Measurements from ENCODE around the gene MYO5B.

DNA sequence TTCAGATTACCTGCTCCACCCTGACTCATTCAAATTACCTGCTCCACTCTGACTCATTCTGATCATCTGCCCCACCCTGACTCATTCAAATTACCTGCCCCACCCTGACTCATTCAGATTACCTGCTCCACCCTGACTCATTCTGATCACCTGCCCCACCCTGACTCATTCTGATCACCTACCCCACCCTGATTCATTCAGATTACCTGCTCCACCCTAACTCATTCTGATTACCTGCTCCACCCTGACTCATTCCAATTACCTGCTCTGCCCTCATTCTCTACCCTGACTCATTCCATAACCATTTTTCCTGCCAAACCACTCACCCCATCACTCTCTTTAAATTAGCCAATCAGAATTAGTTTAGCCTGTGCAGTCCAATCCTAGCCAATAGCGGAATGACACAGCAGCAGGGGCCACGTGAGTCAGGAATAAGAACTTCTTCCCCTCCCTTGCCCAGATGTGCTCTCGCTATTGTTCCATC, 45.2 kb upstream of the MYO5B start:
- TF ChIP-seq, protein P1, sequence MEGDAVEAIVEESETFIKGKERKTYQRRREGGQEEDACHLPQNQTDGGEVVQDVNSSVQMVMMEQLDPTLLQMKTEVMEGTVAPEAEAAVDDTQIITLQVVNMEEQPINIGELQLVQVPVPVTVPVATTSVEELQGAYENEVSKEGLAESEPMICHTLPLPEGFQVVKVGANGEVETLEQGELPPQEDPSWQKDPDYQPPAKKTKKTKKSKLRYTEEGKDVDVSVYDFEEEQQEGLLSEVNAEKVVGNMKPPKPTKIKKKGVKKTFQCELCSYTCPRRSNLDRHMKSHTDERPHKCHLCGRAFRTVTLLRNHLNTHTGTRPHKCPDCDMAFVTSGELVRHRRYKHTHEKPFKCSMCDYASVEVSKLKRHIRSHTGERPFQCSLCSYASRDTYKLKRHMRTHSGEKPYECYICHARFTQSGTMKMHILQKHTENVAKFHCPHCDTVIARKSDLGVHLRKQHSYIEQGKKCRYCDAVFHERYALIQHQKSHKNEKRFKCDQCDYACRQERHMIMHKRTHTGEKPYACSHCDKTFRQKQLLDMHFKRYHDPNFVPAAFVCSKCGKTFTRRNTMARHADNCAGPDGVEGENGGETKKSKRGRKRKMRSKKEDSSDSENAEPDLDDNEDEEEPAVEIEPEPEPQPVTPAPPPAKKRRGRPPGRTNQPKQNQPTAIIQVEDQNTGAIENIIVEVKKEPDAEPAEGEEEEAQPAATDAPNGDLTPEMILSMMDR (conservative IDR thresholded peaks at IDR 0.05), result no peak
- TF ChIP-seq ZFX (IDR thresholded peaks at IDR 0.05), result no peak
